Stimulated activated CD8-positive, alpha-beta memory T cell treated with anti-CD3 and anti-CD28 coated beads, Interleukin-4, amount 100 ng/mL, for 48 hours (primary cell): ENCODE data around the gene THOC1.

Source experiments
- DNase-seq: peaks from one replicate; pipeline ENCODE4 v3.0.0-alpha.2; 2020

The THOC1 gene

GRCh38 chr18:273525-273924 is 5.7 kb upstream of the THOC1 start:
- no peak for DNase-seq

GRCh38 chr18:272650-273049 is 4.8 kb upstream of the THOC1 start:
- DNase-seq, result no peak

DNA sequence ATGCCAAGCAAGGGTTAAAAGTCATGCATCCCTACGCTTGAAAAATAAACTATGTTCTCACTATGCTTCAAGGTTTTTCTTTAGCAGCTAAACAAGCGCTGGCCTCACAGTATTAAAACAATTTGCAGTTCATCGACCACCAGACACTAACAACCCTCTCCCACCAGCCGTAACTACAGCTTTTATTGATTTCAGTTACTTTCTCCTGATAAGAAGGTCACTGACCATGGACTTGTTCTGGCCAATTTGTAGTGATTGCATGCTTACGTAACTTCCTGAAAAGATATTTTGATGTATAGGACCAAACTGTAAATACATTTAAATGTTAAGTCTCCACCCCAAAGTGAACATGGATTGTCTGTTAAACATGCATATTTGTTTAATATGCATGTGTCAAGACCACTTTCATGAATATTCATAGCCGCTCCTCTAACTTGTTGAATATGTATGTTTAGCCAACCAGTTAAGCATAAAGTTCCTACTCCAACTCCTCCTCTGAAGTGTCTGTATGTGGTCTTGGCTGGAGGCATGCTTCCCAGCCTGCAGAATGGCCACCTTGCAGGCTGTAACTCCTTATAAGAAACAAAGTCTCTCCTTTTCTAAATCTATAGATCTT is 1.7 kb upstream of the THOC1 start:
- no peak for DNase-seq

DNA sequence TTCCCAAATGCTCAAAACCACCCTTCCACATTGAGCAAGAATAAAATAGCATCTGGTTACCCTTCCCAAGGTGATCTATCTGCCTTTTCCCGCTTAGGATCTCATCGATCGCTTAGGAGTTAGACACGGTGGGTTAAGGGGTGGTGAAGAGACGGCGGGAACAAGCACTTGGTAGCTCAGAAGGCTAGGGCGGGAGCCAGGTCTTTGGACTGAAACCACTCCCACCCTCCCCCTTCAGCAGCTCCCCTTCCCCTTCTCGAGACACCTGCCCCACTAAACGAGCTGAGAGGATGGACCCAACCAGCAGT is 513 bp downstream of the THOC1 start:
- no peak for DNase-seq

- no peak for DNase-seq
These were observed 6.3 kb downstream of the THOC1 start for GRCh38 chr18:261398-262073.

DNA sequence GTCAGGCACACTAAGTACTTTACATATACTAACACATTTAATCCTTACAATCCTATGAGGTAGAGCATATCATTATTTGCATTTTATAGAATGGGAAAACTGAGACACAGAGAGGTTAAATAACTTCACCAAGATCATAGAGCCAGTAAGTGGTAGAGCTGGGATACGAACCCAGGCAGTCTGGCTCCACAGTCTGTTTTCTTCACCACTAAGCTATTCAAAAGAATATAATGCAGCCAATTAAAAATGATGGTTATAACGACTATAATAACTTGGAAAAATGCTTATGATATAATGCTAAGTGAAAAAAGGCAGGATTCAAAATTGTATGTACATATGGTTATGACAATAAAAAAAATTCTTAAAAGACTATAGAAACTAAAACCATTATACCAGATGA is 7.3 kb downstream of the THOC1 start:
- no peak for DNase-seq

DNA sequence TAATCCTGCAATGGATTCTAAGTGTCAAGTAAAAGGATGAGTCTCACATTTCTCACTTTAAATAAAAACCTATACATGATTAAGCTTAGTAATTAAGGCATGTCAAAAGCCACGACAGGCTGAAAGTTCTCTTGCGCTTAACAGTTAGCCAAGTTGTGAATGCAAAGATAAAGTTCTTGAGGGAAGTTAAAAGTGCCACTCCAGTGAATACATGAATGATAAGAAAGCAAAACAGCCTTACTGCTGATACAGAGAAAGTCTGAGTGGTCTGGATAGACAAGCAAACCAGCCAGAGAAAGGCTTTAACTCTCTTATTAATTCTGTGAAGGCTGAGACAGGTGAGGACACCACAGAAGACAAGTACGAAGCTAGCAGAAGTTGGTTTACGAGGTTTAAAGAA is 12.7 kb downstream of the THOC1 start:
- no peak for DNase-seq

DNA sequence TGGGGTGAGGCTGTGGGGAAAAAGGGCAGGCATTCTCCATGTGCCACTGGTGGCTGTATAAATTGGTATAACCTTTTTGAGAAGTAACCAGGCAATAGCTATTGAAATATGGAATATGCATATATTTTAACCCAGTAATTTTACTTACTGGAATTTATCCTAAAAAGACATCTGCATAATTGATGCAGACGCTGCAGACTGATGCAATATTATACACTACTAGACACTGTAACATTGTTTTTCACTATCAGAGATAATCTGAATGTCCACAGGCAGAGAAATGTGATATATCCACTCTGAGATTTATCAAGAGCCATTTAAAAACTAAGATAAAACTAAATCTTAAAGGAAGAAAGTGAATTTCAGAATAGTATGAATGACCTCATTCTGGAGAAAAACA is 14.7 kb downstream of the THOC1 start:
- no peak for DNase-seq

GRCh38 chr18:251572-251971 is 16.3 kb downstream of the THOC1 start:
- no peak for DNase-seq

GRCh38 chr18:250685-251084 is 17.2 kb downstream of the THOC1 start:
- DNase-seq, result no peak

DNA sequence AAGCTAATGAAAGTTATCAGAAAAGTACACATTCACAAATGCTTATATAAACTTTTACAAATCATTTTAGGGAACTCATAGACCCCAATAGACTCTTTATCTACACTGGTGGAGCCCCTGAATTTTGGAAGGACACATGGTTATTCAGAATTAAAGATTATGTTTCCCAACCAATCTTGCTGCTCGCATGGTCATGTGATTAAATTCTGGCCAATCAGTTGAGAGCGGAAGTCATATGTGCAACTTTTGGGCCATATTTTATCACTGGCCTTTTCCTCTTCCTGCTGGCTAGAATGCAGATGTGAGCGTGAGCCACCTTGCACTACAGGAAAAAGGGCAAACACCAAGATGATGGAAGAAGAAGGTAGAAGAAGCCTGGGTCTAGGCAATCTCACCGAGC is 19.8 kb downstream of the THOC1 start:
- no peak for DNase-seq

DNA sequence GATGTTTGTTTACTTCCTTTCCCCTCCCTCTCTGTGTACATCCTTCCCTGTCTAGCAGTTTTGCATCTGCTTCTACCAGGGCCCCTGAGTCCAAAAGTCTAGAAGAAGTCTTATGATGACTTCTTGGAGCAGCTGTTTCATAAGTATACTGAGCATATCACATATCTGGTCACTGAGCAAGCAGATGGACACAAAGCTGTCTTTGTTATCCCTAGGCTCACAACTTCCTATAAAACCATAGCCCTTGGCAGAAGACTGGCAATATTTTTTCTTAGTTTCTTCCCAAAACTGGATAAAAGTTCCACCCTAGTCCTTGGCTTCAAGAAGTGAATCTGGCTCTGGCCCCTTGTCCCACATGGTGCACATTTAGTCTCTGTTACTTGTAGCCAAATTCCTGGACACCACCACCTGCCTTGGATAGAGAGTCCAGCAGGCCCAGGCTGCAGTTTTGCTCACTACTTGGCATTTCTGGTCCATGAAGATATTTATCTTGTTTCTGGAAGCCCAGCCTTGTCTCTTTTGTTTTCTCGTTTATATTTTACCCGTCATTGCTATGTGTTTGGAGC is 22.5 kb downstream of the THOC1 start:
- no peak for DNase-seq

GRCh38 chr18:240175-240574 is 27.7 kb downstream of the THOC1 start:
- no peak for DNase-seq

GRCh38 chr18:231563-231962 is 36.3 kb downstream of the THOC1 start:
- DNase-seq, result no peak

GRCh38 chr18:228586-228985 is 39.3 kb downstream of the THOC1 start:
- no peak for DNase-seq

GRCh38 chr18:227902-228301 is 39.9 kb downstream of the THOC1 start:
- no peak for DNase-seq

- no peak for DNase-seq
These were observed 40.5 kb downstream of the THOC1 start for GRCh38 chr18:227374-227773.

DNA sequence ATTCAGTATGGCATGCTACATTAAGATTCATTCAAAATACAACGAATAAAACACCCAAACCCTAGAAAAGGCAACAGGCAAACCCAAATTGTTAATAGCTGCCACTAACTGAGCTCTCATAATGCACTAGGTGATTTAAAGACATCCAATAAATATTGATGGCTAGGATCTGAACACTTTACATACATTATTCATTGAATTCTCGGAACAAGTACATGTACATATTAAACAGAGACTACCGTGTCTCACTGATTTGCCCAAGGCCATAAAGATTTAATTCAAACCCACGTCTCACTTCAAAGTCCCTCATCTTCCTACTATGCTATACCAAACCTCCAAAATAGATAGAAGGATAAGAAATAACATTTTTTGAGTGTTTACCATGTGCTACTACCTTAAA is 42.1 kb downstream of the THOC1 start:
- no peak for DNase-seq

DNA sequence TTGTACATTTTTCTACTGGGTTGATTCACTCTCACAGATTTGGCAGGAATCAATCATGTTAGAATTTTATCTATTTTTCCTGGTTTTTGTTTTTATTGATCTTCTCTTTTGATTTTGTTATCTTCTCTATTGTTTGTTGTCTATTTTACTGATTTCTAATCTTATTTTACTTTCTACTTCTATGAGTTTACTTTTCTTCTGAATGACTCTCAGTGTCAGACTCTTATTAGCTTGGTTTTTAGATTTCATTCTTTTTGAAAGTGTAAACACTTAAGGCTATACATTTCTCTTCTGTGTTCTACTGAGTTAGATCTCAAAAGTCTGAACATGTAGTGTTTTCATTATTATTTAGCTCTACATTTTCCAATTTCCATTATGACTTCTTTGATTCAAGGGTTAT is 47.1 kb downstream of the THOC1 start:
- no peak for DNase-seq

DNA sequence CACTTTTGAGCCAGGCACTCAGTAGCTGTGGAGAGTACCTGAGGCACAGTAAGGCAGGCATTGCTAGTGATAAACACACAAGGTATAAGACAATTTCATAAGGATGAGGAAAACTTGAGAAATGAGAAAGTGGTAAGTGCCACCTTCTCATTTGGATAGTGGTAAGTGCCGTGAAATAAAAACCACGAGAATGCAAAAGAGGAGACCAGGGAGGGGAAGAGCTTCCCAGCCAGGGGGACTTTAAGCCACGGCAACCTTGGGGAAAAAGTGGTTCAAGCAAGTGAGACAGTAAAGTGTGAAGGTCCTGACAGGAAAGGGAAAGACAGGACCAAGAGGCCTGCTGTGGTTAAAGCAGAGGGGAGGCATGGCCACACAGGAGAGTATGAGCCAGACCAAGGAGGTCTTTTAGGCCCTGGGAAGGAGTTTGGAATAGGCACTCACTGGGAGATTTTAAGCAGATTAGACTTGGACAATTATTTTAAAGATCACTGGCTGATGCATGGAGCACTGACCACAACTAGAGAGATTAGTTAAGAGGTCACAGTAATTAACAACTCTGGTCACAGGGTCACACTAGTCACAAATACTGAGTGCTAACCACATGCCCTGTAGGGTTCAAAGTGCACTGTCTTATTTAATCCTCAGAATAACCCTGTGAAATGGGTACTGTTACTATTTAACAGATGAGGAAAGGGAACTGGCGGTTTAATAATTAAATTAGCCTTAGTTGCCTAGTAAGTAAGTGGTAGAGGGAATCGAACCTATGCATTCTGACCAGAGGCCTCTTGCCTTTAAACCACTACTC is 50.1 kb downstream of the THOC1 start:
- no peak for DNase-seq

DNA sequence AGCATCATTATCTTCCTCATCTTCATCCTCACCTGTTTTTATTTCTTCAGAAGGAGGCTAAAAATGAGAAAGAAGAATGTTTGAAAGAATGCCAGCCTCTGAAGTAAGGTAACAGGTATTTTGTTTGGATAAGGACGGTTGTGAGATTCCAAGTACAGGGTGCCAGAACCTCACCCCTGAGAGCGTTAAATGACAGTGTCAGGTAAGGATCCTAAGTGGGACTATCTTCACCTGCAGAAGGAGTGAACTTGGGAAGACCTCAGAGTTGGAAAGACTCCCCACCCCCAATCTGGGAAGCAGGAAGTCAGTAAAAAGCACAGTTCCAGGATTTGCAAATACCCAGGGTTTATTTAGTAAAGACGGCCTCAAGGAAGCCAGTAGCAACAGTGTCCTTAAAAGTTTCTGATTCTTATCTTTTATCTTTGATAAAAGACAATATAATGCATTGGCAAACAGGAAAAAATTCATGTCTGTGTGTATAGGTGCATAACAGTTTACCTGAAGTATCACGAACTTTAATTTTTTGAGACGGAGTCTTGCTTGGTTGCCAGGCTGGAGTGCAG is 52.3 kb downstream of the THOC1 start:
- DNase-seq, result no peak

DNA sequence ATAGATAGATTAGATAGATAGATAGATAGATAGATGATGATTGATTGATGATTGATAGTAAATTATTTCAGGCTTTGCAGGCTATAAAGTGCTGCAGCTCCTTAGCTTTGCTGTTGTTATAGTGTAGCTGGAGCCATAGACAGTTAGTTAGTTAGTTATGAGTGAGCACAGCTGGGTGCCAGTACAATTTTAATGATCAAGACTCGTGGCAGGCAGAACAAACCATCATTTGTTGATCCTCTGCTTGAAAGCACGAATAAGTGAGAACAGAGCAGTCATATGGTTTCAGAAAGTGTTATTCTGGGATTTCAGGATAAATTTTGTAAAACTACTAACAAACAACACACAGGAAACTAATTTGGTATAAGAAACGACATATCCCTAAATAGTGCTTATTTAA is 53.9 kb downstream of the THOC1 start:
- DNase-seq, result no peak

- DNase-seq, result no peak
These were observed 54.3 kb downstream of the THOC1 start for GRCh38 chr18:213505-213904.

GRCh38 chr18:212780-213179 is 55.1 kb downstream of the THOC1 start:
- DNase-seq, result no peak
